DOHH2 (cell line): ENCODE data around the gene DENND1A.

ENCODE experiments used
- CTCF ChIP-seq: fragments of 200-600 bp; sonication (generic); IDR thresholded peaks from one replicate; pipeline ENCODE4 v1.5.1; 2014; ENCODE audit warnings: antibody characterized with exemption, mild to moderate bottlenecking, low read depth, low read length; ENCODE audit not compliant: poor library complexity, severe bottlenecking
- EZH2phosphoT487 ChIP-seq: fragments of 200-600 bp; sonication (generic); IDR thresholded peaks from 2 replicates; pipeline ENCODE4 v1.6.1; 2017; ENCODE audit warnings: borderline replicate concordance, mild to moderate bottlenecking, antibody characterized with exemption, low read length, moderate library complexity, mixed read lengths

GRCh38 chr9:123660691-123661466, 269.0 kb downstream of the DENND1A start:
- TF ChIP-seq CTCF = no peak
- TF ChIP-seq EZH2phosphoT487 = no peak
